T-helper 2 cell treated with Interferon-gamma antibody and Interleukin-4, amounts not matched to agents 5 μg/mL and 100 μg/mL, for 36 hours (primary cell): Measurements from ENCODE around the gene DUSP15.
"Not testable (repeated sequence)": the region's sequence is repeated elsewhere in the genome, so short reads cannot be mapped to it uniquely, and the experiment has no call there.

ENCODE experiments used
- DNase-seq: peaks from one replicate; pipeline ENCODE4 v3.0.0; 2021; ENCODE audit warnings: low spot score
- H3K27ac Mint-ChIP-seq: one replicate; pipeline ENCODE4 v1.8.0; 2021; ENCODE audit warnings: mild to moderate bottlenecking, mixed read lengths
- H3K27me3 Mint-ChIP-seq: one replicate; pipeline ENCODE4 v1.8.0; 2021; ENCODE audit warnings: low read depth, mixed read lengths
- H3K36me3 Mint-ChIP-seq: one replicate; pipeline ENCODE4 v1.8.0; 2021; ENCODE audit warnings: low read depth, mixed read lengths
- H3K4me1 Mint-ChIP-seq: one replicate; pipeline ENCODE4 v1.8.0; 2021; ENCODE audit warnings: low read depth, mixed read lengths
- H3K4me3 Mint-ChIP-seq: one replicate; pipeline ENCODE4 v1.8.0; 2022; ENCODE audit warnings: mild to moderate bottlenecking, moderate library complexity, mixed read lengths
- H3K9me3 Mint-ChIP-seq: one replicate; pipeline ENCODE4 v1.8.0; 2021; ENCODE audit warnings: mixed read lengths

The DUSP15 gene

GRCh38 chr20:31869942-31870725 lies at the start of gene DUSP15, which contains the start of gene TTLL9:
Gene DUSP15, minus strand, starts transcription at chr20:31870527. Its CDS starts 190 bp downstream, at chr20:31870337.
Gene TTLL9, plus strand, starts transcription at chr20:31870634. Its CDS starts 493 bp downstream, at chr20:31871127.
- Mint-ChIP-seq H3K9me3 (no peaks in the 10 kb centered on the region), H3K4me1 (peaks cover 8% of the 10 kb centered on the region), H3K27me3 (peaks cover 56% of the 10 kb centered on the region), H3K27ac (no peak within 1 kb of the TSS), H3K36me3 (no peaks in the 10 kb centered on the region), H3K4me3 (peak within 1 kb of the TSS; percentile 74)
- DNase-seq, result no peak

- Mint-ChIP-seq H3K4me3 (no peak overlapping the region), H3K36me3 (no peaks in the 10 kb centered on the region), H3K27ac (no peak overlapping the region), H3K9me3 (no peaks in the 10 kb centered on the region), H3K4me1 (no peaks in the 10 kb centered on the region), H3K27me3 (peaks cover 14% of the 10 kb centered on the region)
- DNase-seq, result no peak
Observed at GRCh38 chr20:31919410-31920155, 49.3 kb upstream of the DUSP15 start.

GRCh38 chr20:31918466-31919105 lies 48.3 kb upstream of the DUSP15 start:
- Mint-ChIP-seq H3K27ac (no peak overlapping the region), H3K36me3 (no peaks in the 10 kb centered on the region), H3K9me3 (no peaks in the 10 kb centered on the region), H3K4me1 (no peaks in the 10 kb centered on the region), H3K27me3 (peaks cover 14% of the 10 kb centered on the region), H3K4me3 (no peak overlapping the region)
- no peak for DNase-seq

DNA sequence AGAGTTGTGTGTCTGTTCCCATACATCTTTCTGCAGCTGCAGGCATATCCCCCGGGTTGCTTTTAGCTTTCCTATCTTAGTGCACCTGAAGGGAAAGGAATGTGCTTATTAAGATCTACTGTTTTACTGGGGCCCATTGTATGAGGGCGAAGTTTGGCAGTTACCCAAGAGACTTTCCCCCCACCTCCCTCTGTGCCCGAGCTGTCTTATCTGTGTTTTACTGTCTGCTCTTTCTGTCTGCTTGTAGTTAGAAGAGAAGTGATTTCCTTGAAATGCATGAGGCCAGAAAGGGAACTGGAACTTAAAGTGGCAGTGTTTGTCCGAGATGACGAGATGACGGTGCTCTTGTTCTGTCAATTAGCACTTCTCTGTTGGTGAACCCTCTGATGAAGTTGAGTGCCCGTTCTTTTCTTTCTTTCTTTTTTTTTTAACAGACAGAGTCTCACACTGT lies 47.7 kb upstream of the DUSP15 start:
- H3K4me3 Mint-ChIP-seq, H3K27ac Mint-ChIP-seq, H3K9me3 Mint-ChIP-seq, H3K4me1 Mint-ChIP-seq, DNase-seq, H3K36me3 Mint-ChIP-seq: not testable (repeated sequence)
- H3K27me3 Mint-ChIP-seq, result peaks cover 14% of the 10 kb centered on the region

DNA sequence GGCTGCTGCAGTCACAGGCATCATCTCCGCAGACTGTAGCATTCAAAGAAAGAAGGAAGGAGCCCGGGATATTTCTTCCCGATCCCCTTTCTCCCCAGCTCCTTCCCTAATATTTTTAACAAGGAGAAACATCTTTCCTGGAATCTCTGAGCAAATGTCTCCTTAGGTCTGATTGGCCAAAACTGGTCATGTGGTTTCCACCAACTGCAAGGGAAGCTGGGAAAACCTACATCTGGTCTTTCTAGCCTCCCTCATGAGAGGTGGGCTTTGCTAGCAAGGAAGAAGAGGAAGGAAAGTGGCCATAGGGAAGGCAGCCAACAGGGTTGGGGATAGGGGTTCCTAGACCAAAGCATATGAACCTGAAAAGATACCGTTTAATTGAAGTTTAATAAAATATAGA lies 46.4 kb upstream of the DUSP15 start:
- Mint-ChIP-seq H3K9me3 (no peaks in the 10 kb centered on the region), H3K36me3 (no peaks in the 10 kb centered on the region), H3K27me3 (peaks cover 14% of the 10 kb centered on the region), H3K4me3 (no peak overlapping the region), H3K27ac (no peak overlapping the region), H3K4me1 (no peaks in the 10 kb centered on the region)
- no peak for DNase-seq

GRCh38 chr20:31915491-31916280 lies 45.4 kb upstream of the DUSP15 start:
- H3K27me3 Mint-ChIP-seq, result peaks cover 14% of the 10 kb centered on the region
- H3K4me3 Mint-ChIP-seq, result no peak overlapping the region
- no peaks in the 10 kb centered on the region for H3K36me3 Mint-ChIP-seq
- no peaks in the 10 kb centered on the region for H3K9me3 Mint-ChIP-seq
- H3K27ac Mint-ChIP-seq, result no peak overlapping the region
- DNase-seq, result no peak
- H3K4me1 Mint-ChIP-seq, result no peaks in the 10 kb centered on the region

- H3K27ac Mint-ChIP-seq, result no peak overlapping the region
- DNase-seq, result no peak
- no peaks in the 10 kb centered on the region for H3K36me3 Mint-ChIP-seq
- no peaks in the 10 kb centered on the region for H3K9me3 Mint-ChIP-seq
- H3K4me1 Mint-ChIP-seq, result no peaks in the 10 kb centered on the region
- no peak overlapping the region for H3K4me3 Mint-ChIP-seq
- H3K27me3 Mint-ChIP-seq, result peaks cover 13% of the 10 kb centered on the region
Observed at GRCh38 chr20:31914170-31914569, 43.8 kb upstream of the DUSP15 start.

- Mint-ChIP-seq H3K4me1 (no peaks in the 10 kb centered on the region), H3K36me3 (no peaks in the 10 kb centered on the region), H3K9me3 (no peaks in the 10 kb centered on the region), H3K27ac (no peak overlapping the region), H3K4me3 (no peak overlapping the region), H3K27me3 (peaks cover 8% of the 10 kb centered on the region)
- no peak for DNase-seq
Observed at GRCh38 chr20:31913431-31914157, 43.3 kb upstream of the DUSP15 start.

DNA sequence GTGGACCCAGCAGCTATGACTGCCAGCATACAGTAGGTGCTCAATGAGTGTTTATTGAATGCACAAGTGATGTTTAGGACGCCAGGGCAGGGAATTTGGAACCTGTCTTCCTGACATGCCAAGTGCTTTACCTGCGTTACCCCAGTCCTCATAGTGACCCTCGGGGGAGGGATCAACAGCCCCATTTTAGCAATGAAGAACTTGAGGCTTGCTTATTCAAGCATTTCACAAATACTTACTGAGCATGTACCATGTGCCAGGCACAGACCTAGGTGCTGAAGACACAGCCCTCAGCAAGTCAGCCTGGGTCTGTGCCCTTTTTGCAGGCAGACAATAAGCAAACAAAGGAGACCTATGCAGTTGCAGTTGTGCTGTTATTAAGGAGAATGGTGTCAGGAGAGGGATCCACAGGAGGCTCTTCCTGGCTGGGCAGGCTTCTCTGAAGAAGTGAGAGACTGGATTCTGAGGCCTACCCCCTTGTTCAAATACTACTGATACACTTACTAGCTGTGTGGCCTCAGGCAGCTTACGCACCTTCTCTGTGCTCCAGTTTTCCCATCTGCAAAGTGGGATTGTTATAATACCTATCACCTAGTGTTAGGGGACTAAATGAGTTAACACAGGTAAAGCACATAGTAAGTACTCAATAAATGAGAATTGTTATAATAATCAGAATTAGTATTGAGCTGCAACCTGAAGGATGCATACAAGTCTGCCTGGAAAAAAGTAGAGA lies 39.9 kb upstream of the DUSP15 start:
- no peak for DNase-seq
- Mint-ChIP-seq H3K36me3 (no peaks in the 10 kb centered on the region), H3K27ac (no peak overlapping the region), H3K27me3 (no peaks in the 10 kb centered on the region), H3K9me3 (no peaks in the 10 kb centered on the region), H3K4me1 (no peaks in the 10 kb centered on the region), H3K4me3 (no peak overlapping the region)

- no peaks in the 10 kb centered on the region for H3K4me1 Mint-ChIP-seq
- H3K27me3 Mint-ChIP-seq, result no peaks in the 10 kb centered on the region
- no peak overlapping the region for H3K27ac Mint-ChIP-seq
- H3K9me3 Mint-ChIP-seq, result no peaks in the 10 kb centered on the region
- DNase-seq, result no peak
- no peaks in the 10 kb centered on the region for H3K36me3 Mint-ChIP-seq
- H3K4me3 Mint-ChIP-seq, result no peak overlapping the region
Observed at GRCh38 chr20:31909253-31910070, 39.1 kb upstream of the DUSP15 start.

DNA sequence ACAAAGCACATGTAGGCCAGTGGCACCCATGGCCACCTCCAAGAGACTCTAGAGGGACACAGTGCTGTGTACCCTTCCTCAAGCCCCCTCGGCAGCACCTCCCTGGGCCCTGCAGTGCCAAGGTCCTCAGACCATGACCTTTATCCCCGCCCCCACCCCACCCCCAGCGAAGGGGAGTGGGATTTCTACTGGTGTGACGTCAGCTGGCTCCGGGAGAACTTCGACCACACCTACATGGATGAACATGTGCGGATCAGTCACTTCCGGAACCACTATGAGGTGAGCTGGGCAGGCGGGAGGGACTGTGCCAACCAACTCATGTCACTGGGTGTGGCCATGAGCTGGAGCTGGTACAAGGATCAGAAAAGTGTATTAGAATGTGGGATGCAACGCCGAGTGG lies 38.1 kb upstream of the DUSP15 start:
- no peaks in the 10 kb centered on the region for H3K4me1 Mint-ChIP-seq
- no peaks in the 10 kb centered on the region for H3K9me3 Mint-ChIP-seq
- no peak overlapping the region for H3K4me3 Mint-ChIP-seq
- no peaks in the 10 kb centered on the region for H3K27me3 Mint-ChIP-seq
- DNase-seq, result no peak
- no peaks in the 10 kb centered on the region for H3K36me3 Mint-ChIP-seq
- no peak overlapping the region for H3K27ac Mint-ChIP-seq

DNA sequence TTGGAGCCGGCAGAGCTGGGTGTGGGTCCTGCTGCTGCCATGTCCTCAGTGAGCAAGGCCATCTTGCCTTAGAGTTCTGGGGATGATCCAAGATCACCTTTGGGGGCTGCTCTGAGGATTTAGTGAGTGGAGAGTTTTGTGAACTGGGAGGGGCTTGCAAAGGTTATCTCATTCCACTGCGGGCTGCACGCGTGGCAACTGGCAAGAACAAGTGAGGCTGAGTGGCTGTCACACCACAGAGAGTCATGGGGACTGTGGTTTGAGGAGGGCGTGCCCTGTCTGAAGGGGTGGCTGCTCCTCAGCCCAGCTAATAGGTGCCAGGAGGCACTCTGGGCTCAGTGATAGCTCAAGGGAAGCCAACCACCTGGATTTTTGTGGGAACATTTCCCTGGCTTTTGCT lies 37.7 kb upstream of the DUSP15 start:
- H3K36me3 Mint-ChIP-seq, result no peaks in the 10 kb centered on the region
- H3K9me3 Mint-ChIP-seq, result no peaks in the 10 kb centered on the region
- no peak overlapping the region for H3K27ac Mint-ChIP-seq
- no peak for DNase-seq
- no peaks in the 10 kb centered on the region for H3K4me1 Mint-ChIP-seq
- H3K4me3 Mint-ChIP-seq, result no peak overlapping the region
- H3K27me3 Mint-ChIP-seq, result no peaks in the 10 kb centered on the region
